Right lobe of liver (tissue), 6 donors: Measurements from ENCODE around the gene HOXD4. TPM values are rescaled to one million over a fixed set of nuclear protein-coding genes. Genes with fewer than 3 reads are reported as not detected.

ENCODE experiments used
- ATAC-seq, 4 donors: fragments of 200-7000 bp; cut with Tn5 transposase; one replicate each; pipeline ENCODE4 v1.9.1; 2020; ENCODE audit warnings: mild to moderate bottlenecking in 4 of 4, moderate library complexity in 4 of 4
- DNase-seq, 3 donors: peaks; one replicate each; pipeline ENCODE4 v3.0.0-alpha.2; 2020
- H3K27ac ChIP-seq, 3 donors: fragments of 200-600 bp; one replicate each; pipeline ENCODE4 v1.8.0; 2022
- H3K27me3 ChIP-seq, 2 donors: fragments of 200-600 bp; one replicate each; pipeline ENCODE4 v1.8.0; 2022
- H3K36me3 ChIP-seq, 4 donors: fragments of 200-600 bp; sonication (generic) in 1 of 4; one replicate each; pipeline versions ENCODE4 v1.5.1 to v1.8.0; 2017 to 2022; ENCODE audit warnings: control low read depth in 1 of 4
- H3K4me1 ChIP-seq, 4 donors: fragments of 200-600 bp; sonication (generic) in 1 of 4; one replicate each; pipeline versions ENCODE4 v1.5.1 to v1.8.0; 2017 to 2022; ENCODE audit warnings: control low read depth in 1 of 4
- H3K4me3 ChIP-seq, 3 donors: fragments of 200-600 bp; one replicate each; pipeline ENCODE4 v1.8.0; 2022
- H3K9me3 ChIP-seq, 4 donors: fragments of 200-600 bp; sonication (generic) in 1 of 4; one replicate each; pipeline versions ENCODE4 v1.5.1 to v1.8.0; 2017 to 2022; ENCODE audit warnings: control low read depth in 1 of 4
- POLR2A ChIP-seq: fragments of 450-650 bp; IDR thresholded peaks from one replicate; pipeline ENCODE4 v1.6.1; 2017; ENCODE audit warnings: antibody characterized with exemption, mild to moderate bottlenecking
- WGBS: methylation state at CpG from one replicate; pipeline ENCODE4 v1.1.6; 2018; ENCODE audit warnings: low coverage, low lambda C conversion rate; ENCODE audit not compliant: insufficient coverage; ENCODE audit errors: missing lambda C conversion rate; 5-methylcytosine and 5-hydroxymethylcytosine counted together
- intact Hi-C, 2 donors: fragments of 100-400 bp; cut with DNase I; formaldehyde crosslinking; loops; one replicate each; pipeline versions ENCODE4 v1.11.2 to v1.14.1; 2022
- total RNA-seq, 6 experiments: library from RNA; depleted of rRNA in 2 of 6; stranded (reverse); fragments of >200 nt in 2 of 6; fragmentation: NEBNext Ultra II Directional in 3 of 6; extraction: Animal tissue kit (Norgen Biotek cat#: 25700) in 3 of 6; gene quantifications; one replicate each; pipeline versions ENCODE4 v1.1.0 to v1.2.4, GENCODE V29; 2016 to 2023
- TF ChIP-seq, protein P1 (sequence below), 4 donors: fragments of 200-600 bp in 3 of 4; fragments of 450-650 bp in 1 of 4; IDR thresholded peaks; one replicate each; pipeline versions ENCODE4 v1.5.1 to v1.8.0; 2016 to 2022; ENCODE audit warnings: antibody characterized with exemption in 4 of 4, mild to moderate bottlenecking in 2 of 4
- donor health status: DM: no; HTN: yes; CAD: no.
- donor health status: DM: no; HTN: no; CAD: no.
- donor health status: DM: no; HTN: no; CAD: no.
- donor health status: DM: no; HTN: yes; CAD: no.
- donor health status: DM: no; HTN: yes; CAD: no.

The HOXD4 gene
- total RNA-seq, 6 experiments from 2014 or later: not detected

DNA sequence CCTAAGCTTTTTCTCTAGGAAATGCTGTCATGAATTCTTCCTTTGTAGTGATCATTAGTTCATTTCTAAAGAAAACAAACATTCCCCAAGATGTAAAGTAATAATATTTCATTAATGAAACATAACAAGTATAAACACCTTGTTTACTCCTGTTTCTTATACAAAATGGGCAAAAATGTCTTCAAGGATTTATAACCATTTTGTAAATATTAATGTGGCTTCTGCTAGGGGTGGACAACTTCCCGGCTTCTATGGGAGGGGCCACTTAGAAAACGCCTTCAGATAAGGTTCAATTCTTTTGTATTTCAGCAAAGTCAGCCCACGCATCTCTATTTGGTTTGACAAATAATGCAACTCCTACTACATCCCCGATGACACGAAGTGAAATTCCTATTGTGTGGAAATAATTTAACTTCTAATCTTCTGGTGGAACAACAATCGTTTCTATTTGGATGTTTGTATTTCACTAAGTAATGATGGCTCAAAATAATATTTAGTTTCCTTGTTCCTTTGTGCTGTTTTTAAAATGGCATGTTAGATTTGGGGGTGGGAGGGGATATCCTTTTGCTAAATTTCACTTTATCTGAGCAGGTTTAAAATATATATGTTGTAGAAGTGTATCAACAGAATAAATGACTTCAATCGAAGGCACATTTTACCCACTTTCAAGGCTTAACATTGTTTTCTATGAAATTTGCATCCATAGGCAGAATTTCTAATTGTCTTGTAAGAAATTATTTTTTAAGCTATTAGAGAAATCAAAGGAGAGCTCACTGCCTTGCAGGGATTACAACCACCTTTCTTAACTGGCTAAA is 22.4 kb downstream of the HOXD4 start:
- intact Hi-C loops: no loop called here
- TF ChIP-seq, protein P1, sequence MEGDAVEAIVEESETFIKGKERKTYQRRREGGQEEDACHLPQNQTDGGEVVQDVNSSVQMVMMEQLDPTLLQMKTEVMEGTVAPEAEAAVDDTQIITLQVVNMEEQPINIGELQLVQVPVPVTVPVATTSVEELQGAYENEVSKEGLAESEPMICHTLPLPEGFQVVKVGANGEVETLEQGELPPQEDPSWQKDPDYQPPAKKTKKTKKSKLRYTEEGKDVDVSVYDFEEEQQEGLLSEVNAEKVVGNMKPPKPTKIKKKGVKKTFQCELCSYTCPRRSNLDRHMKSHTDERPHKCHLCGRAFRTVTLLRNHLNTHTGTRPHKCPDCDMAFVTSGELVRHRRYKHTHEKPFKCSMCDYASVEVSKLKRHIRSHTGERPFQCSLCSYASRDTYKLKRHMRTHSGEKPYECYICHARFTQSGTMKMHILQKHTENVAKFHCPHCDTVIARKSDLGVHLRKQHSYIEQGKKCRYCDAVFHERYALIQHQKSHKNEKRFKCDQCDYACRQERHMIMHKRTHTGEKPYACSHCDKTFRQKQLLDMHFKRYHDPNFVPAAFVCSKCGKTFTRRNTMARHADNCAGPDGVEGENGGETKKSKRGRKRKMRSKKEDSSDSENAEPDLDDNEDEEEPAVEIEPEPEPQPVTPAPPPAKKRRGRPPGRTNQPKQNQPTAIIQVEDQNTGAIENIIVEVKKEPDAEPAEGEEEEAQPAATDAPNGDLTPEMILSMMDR (IDR thresholded peaks at IDR 0.05): no peak
- no peak for TF ChIP-seq POLR2A
- H3K27me3 ChIP-seq: peaks cover 25 to 58% of the 10 kb centered on the region in 2 donors
- ATAC-seq (no peak), DNase-seq (no peak)
- H3K27ac ChIP-seq: no peak overlapping the region
- H3K9me3 ChIP-seq: no peaks in the 10 kb centered on the region
- no peaks in the 10 kb centered on the region for H3K36me3 ChIP-seq
- H3K4me1 ChIP-seq: no peaks in the 10 kb centered on the region
- H3K4me3 ChIP-seq: no peak overlapping the region
- 8% methylated on average over 7 of the region's 7 CpGs for WGBS

DNA sequence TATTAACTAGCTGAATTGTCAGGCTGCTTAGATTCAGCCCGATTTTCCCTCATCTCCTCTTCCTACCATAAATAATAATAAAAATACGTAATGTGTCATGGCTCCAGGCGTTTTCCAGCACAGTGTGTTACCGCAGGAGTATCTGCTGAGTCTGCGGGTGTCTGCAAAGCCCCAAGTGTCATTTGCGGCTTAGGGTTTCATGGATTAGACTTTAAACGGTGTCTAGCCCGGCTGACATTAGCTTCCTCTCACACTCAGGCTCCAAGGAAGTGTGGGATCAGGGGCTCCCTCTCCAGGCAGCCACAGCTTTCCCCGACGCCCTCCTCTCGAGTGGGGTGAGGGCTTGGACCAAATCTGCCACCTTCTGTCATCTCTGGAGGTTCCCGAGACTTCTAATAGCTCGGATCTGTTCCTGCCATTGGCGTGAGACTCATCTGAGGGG is 23.1 kb downstream of the HOXD4 start:
- DNase-seq: no peak
- peaks cover 25 to 61% of the 10 kb centered on the region in 2 donors for H3K27me3 ChIP-seq

GRCh38 chr2:176174824-176175708 is 23.7 kb downstream of the HOXD4 start:
- WGBS: under 1% methylated on average over 20 of the region's 47 CpGs
- DNase-seq (no peak), ATAC-seq (peak; percentile 24 to 36 (median 28))
- intact Hi-C loops: no loop called here
- H3K36me3 ChIP-seq: no peaks in the 10 kb centered on the region
- no peak for TF ChIP-seq POLR2A
- TF ChIP-seq, protein P1 (IDR thresholded peaks at IDR 0.05): no peak
- no peaks in the 10 kb centered on the region for H3K9me3 ChIP-seq
- no peak overlapping the region for H3K27ac ChIP-seq
- H3K27me3 ChIP-seq: peaks cover 25 to 64% of the 10 kb centered on the region in 2 donors
- H3K4me1 ChIP-seq: no peaks in the 10 kb centered on the region
- no peak overlapping the region for H3K4me3 ChIP-seq

More for the DNA sequence above, 23.1 kb downstream of the HOXD4 start:
- no peak overlapping the region for H3K27ac ChIP-seq
- TF ChIP-seq, protein P1 (IDR thresholded peaks at IDR 0.05): no peak
- TF ChIP-seq POLR2A: no peak
- no peak overlapping the region for H3K4me3 ChIP-seq
- no peak for ATAC-seq
- under 1% methylated on average over 12 of the region's 14 CpGs for WGBS
- H3K4me1 ChIP-seq: no peaks in the 10 kb centered on the region
- H3K36me3 ChIP-seq: no peaks in the 10 kb centered on the region
- H3K9me3 ChIP-seq: no peaks in the 10 kb centered on the region
- intact Hi-C loops: no loop called here

- Histone ChIP-seq H3K9me3 (no peaks in the 10 kb centered on the region), H3K36me3 (no peaks in the 10 kb centered on the region), H3K4me3 (no peak overlapping the region), H3K27ac (no peak overlapping the region), H3K4me1 (no peaks in the 10 kb centered on the region), H3K27me3 (peaks cover 25 to 64% of the 10 kb centered on the region in 2 donors)
- DNase-seq (no peak), ATAC-seq (no peak)
- 60% methylated on average over 3 of the region's 7 CpGs for WGBS
- no peak for TF ChIP-seq POLR2A
- TF ChIP-seq, protein P1 (IDR thresholded peaks at IDR 0.05): no peak
- intact Hi-C loops: no loop called here
Measured at GRCh38 chr2:176175709-176176607, 24.6 kb downstream of the HOXD4 start.
